GM13977 (cell line): ENCODE results near the gene GGN.

Source experiments
- DNase-seq: peaks from one replicate; pipeline ENCODE4 v3.0.0; 2012; ENCODE audit warnings: low spot score
- in situ Hi-C: fragments of 300-500 bp; cut with MboI; formaldehyde crosslinking; loops from one replicate; pipeline ENCODE4 v1.12.0; 2022; ENCODE audit warnings: low sequenced_read_pairs, low pct_unique_long_range_greater_than_20kb, mixed read lengths, inconsistent platforms; ENCODE audit not compliant: unreplicated experiment
- TF ChIP-seq, protein P1 (sequence below): IDR thresholded peaks from 2 replicates; pipeline ENCODE4 v1.5.1; 2012; ENCODE audit warnings: mild to moderate bottlenecking, control low read depth; ENCODE audit not compliant: insufficient read depth; ENCODE audit errors: extremely low read depth, missing control alignments

The GGN gene

DNA sequence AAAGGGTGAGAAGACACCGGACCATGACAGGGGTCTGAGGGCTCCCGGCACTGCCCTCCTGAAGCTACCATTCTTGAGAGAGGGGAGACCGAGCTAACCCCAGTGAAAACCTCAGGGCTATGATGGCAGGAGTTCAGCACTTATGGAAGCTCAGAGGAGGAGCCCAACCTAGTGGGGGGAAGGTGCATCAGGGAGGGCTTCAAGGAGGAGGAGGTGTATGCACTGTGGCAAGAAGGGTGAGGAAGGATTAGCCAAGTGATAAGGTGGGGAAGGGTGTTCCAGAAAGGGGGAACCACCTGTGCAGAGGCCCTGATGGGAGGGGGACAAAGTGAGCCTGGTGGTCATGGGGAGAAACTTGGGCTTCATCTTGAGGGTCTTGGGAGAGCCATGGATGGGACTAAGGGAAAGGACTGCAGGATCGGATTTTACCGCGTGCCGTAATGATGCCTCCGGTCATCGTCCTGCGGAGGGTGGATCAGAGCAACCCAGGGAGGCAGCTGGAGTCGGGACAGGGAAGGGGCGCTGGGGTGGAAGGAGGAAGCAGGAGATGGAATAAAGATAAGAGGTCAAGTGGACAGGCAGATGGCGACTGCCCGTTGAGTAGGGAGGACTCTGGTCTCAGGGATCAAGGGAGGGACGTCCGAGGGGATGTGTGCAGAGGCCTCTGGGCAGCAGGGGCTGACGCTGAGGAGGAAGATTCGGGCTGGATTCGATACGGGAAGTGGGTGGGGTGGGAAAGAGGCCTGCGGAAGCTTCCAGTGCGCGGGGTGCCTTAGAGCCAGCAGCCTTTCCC is 26.8 kb downstream of the GGN start:
- DNase-seq, result no peak
- in situ Hi-C loops, result no loop called here
- TF ChIP-seq, protein P1, sequence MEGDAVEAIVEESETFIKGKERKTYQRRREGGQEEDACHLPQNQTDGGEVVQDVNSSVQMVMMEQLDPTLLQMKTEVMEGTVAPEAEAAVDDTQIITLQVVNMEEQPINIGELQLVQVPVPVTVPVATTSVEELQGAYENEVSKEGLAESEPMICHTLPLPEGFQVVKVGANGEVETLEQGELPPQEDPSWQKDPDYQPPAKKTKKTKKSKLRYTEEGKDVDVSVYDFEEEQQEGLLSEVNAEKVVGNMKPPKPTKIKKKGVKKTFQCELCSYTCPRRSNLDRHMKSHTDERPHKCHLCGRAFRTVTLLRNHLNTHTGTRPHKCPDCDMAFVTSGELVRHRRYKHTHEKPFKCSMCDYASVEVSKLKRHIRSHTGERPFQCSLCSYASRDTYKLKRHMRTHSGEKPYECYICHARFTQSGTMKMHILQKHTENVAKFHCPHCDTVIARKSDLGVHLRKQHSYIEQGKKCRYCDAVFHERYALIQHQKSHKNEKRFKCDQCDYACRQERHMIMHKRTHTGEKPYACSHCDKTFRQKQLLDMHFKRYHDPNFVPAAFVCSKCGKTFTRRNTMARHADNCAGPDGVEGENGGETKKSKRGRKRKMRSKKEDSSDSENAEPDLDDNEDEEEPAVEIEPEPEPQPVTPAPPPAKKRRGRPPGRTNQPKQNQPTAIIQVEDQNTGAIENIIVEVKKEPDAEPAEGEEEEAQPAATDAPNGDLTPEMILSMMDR, result no peak

DNA sequence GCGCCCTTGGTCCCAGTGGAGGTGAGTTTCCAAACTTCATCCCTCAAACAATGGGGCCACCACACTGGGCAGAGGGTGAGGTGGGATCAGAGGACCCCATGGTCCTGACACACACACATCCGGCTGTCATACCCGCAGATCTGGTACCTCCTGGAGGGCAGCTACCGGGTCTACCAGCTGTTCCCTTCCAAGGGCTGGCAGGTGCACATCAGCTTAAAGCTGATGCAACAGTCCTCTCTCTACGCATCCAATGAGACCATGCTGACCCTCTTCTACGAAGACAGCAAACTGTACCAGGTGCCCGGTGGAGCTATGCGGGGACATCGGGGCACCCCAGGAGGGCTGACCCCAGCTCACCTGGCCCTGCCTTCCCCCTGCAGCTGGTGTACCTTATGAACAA is 27.5 kb downstream of the GGN start:
- DNase-seq, result no peak
- TF ChIP-seq, protein P1, result no peak
- in situ Hi-C loops, result no loop called here

DNA sequence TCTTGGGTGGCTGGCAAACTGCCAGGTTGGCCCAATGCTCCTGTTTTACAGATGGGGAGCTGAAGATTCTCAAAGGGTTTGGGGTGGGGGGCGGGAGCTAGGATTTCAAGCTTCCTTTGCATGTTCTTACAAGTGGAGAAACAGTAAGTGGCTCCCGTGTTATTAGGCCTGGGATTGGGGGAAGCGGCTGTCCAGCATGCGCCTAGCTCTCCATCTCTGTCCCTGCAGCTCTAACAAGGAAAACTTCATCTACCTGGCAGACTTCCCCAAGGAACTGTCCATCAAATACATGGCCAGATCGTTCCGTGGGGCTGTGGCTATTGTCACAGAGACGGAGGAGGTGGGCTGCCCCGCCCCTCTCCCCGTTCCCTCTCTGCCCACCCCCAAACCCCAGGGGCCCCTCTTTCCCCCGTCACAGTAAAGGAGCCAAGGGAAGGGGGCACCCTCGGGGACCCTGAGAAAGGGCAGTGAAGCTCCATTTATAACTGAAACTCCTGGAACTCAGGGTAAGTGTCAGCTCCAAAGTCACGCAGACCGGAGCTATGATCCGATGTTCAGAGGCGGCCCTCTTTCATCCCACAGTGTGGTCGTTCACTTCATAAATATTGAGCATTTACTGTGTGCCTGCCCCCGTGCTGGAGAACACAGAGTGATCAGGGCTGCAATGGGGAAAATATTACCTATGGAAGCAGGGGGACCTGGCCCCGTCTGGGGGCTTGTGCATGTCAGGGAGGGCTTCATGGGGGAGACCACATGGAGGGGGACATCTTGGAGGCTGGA is 28.4 kb downstream of the GGN start:
- TF ChIP-seq, protein P1, result no peak
- in situ Hi-C loops, result no loop called here

DNA sequence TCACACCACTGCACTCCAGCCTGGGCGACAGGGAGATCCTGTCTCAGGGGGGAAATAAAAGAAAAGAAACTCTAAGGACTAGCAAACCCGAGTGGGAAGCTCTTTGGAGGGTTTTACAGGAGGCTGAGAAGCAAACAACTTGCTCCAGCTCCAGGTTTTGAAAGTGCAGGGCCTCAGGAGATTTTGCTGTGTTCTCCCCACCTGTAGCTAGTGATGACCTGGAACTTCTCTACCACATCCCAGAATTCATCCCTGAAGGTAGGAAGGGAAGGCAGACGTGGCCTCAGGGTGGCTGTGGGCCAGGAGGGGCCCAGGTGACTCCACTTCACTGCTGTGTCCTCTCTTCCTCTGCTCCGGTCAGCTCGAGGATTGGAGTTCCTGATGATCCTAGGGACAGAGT is 29.8 kb downstream of the GGN start:
- in situ Hi-C loops, result no loop called here
- TF ChIP-seq, protein P1, result no peak
- DNase-seq, result no peak

More for the DNA sequence above, 28.4 kb downstream of the GGN start:
- no peak for DNase-seq

DNA sequence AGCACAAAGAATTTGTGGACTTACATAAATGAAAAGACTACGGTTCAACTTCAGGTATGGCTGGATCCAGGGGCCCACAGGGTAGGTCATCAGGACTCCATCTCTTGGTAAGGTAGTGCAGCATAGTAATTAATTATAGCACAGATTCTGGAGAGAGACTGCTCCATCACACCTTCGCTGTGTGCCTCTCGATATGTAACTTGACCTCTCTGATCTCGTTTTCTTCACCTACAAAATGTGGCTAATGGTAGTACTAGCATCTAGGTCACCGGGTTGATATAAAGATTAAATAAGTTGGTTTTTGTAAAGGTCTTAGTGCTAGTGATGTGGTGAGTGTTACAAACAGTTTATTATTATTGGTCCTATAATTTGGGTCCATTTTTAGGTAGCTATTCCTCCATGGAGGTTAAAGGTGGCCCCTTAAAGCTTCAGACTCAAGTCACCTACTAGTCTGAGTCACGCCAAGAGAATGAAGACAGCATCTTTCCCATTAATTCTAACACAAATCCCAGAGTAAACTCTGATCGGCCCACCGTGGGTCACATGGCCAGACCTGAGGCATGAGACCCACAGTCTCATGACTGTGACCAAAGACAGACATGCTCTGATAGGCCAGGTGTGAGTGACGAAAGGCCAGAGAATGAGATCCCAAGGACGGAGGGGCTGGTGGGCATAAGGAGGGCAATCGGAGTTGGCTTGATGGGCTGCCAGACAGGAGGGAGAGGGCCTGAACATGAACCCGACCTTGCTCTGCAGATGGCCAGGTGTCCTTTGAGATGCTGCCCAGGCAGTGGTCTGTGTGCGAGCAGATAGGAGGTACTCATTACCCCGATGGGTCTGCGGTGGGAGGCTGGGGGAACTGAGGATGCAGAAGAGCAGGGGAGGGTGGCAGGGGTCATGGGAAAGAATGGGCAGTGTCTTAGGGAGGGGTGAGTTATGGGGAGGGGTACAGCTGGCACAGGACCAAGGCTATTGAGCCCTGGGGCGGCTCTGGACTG is 31.8 kb downstream of the GGN start:
- TF ChIP-seq, protein P1, result no peak
- in situ Hi-C loops, result no loop called here
- no peak for DNase-seq

DNA sequence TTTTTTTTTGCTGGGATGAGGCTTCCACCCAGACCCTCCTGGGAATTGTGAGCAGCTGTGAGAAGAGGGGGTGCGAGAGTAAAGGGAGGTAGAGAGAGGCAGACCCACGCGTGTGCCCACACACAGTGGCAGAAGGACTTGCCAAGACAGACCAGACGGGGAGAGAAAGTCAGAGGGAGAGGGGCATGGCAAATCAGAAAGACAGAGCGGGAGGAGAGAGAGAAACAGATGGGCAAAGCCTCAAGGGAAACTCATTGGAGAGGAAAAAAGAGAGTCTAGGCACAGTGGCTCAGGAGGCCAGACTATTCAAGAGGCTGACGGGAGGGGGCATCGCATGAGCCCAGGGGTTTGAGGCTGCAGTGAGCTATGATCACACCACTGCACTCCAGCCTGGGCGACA is 35.2 kb downstream of the GGN start:
- no peak for DNase-seq
- TF ChIP-seq, protein P1, result no peak
- in situ Hi-C loops, result no loop called here
